ENCODE measurements around the gene LINC00632.
"Not testable (repeated sequence)": the region's sequence is repeated elsewhere in the genome, so short reads cannot be mapped to it uniquely, and the experiment has no call there.

LINC00632 gene

GRCh38 chrX:140709421-140709846 is at the start of gene LINC00632:
LINC00632 (plus strand) TSS chrX:140709759.
- DNase-seq (ENCODE audit: low read depth), result no peak

- DNase-seq (ENCODE audit: low read depth), result no peak
These were observed 47.9 kb upstream of the LINC00632 start for GRCh38 chrX:140661643-140662042.

GRCh38 chrX:140664939-140665338 is 44.6 kb upstream of the LINC00632 start:
- no peak for DNase-seq (ENCODE audit: low read depth)

- no peak for DNase-seq (ENCODE audit: low read depth)
These were observed 36.5 kb upstream of the LINC00632 start for GRCh38 chrX:140672840-140673731.

- DNase-seq (ENCODE audit: low read depth), result no peak
These were observed 21.9 kb upstream of the LINC00632 start for GRCh38 chrX:140687706-140688105.

GRCh38 chrX:140691596-140691995 is 18.0 kb upstream of the LINC00632 start:
- not testable (repeated sequence) for DNase-seq (ENCODE audit: low read depth)

- DNase-seq (ENCODE audit: low read depth), result no peak
These were observed 11.9 kb upstream of the LINC00632 start for GRCh38 chrX:140697618-140698017.

GRCh38 chrX:140701480-140701879 is 8.1 kb upstream of the LINC00632 start:
- no peak for DNase-seq (ENCODE audit: low read depth)

- DNase-seq (ENCODE audit: low read depth), result no peak
These were observed 1.2 kb downstream of the LINC00632 start for GRCh38 chrX:140710710-140711109.

- DNase-seq (ENCODE audit: low read depth), result no peak
These were observed 2.3 kb downstream of the LINC00632 start for GRCh38 chrX:140711894-140712293.

- no peak for DNase-seq (ENCODE audit: low read depth)
These were observed 3.0 kb downstream of the LINC00632 start for GRCh38 chrX:140712413-140713173.

GRCh38 chrX:140713174-140713539 is 3.6 kb downstream of the LINC00632 start:
- DNase-seq (ENCODE audit: low read depth), result no peak

- DNase-seq (ENCODE audit: low read depth), result no peak
These were observed 6.2 kb downstream of the LINC00632 start for GRCh38 chrX:140715787-140716186.

- DNase-seq (ENCODE audit: low read depth), result no peak
These were observed 13.7 kb downstream of the LINC00632 start for GRCh38 chrX:140723121-140723715.

GRCh38 chrX:140724309-140724708 is 14.8 kb downstream of the LINC00632 start:
- DNase-seq (ENCODE audit: low read depth), result no peak

- no peak for DNase-seq (ENCODE audit: low read depth)
These were observed 15.2 kb downstream of the LINC00632 start for GRCh38 chrX:140724736-140725135.

- DNase-seq (ENCODE audit: low read depth), result no peak
These were observed 15.9 kb downstream of the LINC00632 start for GRCh38 chrX:140725500-140725899.

GRCh38 chrX:140733766-140734342 is 24.3 kb downstream of the LINC00632 start:
- DNase-seq (ENCODE audit: low read depth), result no peak

GRCh38 chrX:140744085-140744484 is 34.5 kb downstream of the LINC00632 start:
- DNase-seq (ENCODE audit: low read depth), result no peak

- no peak for DNase-seq (ENCODE audit: low read depth)
These were observed 47.4 kb downstream of the LINC00632 start for GRCh38 chrX:140756941-140757340.

- DNase-seq (ENCODE audit: low read depth), result no peak
These were observed 52.5 kb downstream of the LINC00632 start for GRCh38 chrX:140762061-140762460.

GRCh38 chrX:140764401-140764919 is 54.9 kb downstream of the LINC00632 start:
- DNase-seq (ENCODE audit: low read depth), result no peak
